Gastrocnemius medialis (tissue), 4 donors: ENCODE results near the gene IL17RB. TPM values are rescaled to one million over a fixed set of nuclear protein-coding genes. Genes with fewer than 3 reads are reported as not detected.
A peak's percentile ranks its signal among the peaks of the same experiment; 100 is the strongest.

Source experiments
- ATAC-seq, 2 donors: fragments of 150-250 bp; one replicate each; pipeline ENCODE4 v1.9.1; 2016
- DNase-seq, 2 donors: peaks; one replicate each; pipeline ENCODE4 v3.0.0-alpha.2; 2019
- H3K27ac ChIP-seq, 4 donors: fragments of 200-600 bp; sonication (generic); 1 replicate in 1 of 4; 2 replicates in 3 of 4; pipeline ENCODE4 v1.5.1; 2016 to 2018; ENCODE audit warnings: mild to moderate bottlenecking in 2 of 4, moderate library complexity in 1 of 4
- H3K27me3 ChIP-seq, 3 donors: fragments of 200-600 bp; sonication (generic) in 2 of 3; 1 replicate in 1 of 3; 2 replicates in 2 of 3; pipeline versions ENCODE4 v1.5.1 to v1.6.0; 2016 to 2019; ENCODE audit warnings: mild to moderate bottlenecking in 1 of 3, moderate library complexity in 1 of 3
- H3K36me3 ChIP-seq, 2 donors: fragments of 200-600 bp; sonication (generic) in 1 of 2; one replicate each; pipeline ENCODE4 v1.5.1; 2017 to 2018
- H3K4me1 ChIP-seq, 2 donors: fragments of 200-600 bp; sonication (generic) in 1 of 2; one replicate each; pipeline ENCODE4 v1.5.1; 2016 to 2017; ENCODE audit warnings: mild to moderate bottlenecking in 2 of 2
- H3K4me3 ChIP-seq, 4 donors: fragments of 200-600 bp; sonication (generic) in 3 of 4; 1 replicate in 1 of 4; 2 replicates in 3 of 4; pipeline ENCODE4 v1.5.1; 2016 to 2019; ENCODE audit warnings: mild to moderate bottlenecking in 2 of 4
- H3K9me3 ChIP-seq, 3 donors: fragments of 200-600 bp; sonication (generic) in 2 of 3; 1 replicate in 1 of 3; 2 replicates in 2 of 3; pipeline ENCODE4 v1.5.1; 2016 to 2019
- CTCF ChIP-seq, 5 experiments: fragments of 450-650 bp in 3 of 5; fragments of 200-600 bp in 2 of 5; sonication (generic) in 2 of 5; IDR thresholded peaks in 4 of 5; conservative IDR thresholded peaks in 1 of 5; 1 replicate in 4 of 5; 2 replicates in 1 of 5; pipeline ENCODE4 v1.5.1; 2016 to 2019; ENCODE audit warnings: antibody characterized with exemption in 5 of 5, mild to moderate bottlenecking in 3 of 5, moderate library complexity in 3 of 5
- POLR2A ChIP-seq, 2 donors: fragments of 450-650 bp; IDR thresholded peaks; one replicate each; pipeline ENCODE4 v1.6.1; 2017; ENCODE audit warnings: antibody characterized with exemption in 2 of 2, mild to moderate bottlenecking in 2 of 2, moderate library complexity in 2 of 2
- in situ Hi-C, 4 donors: fragments of 200-750 bp; cut with MboI; loops; one replicate each; pipeline versions ENCODE4 v1.15.0 to v1.8.0; 2017; ENCODE audit warnings: low sequenced_read_pairs in 4 of 4
- intact Hi-C: fragments of 100-400 bp; cut with DNase I; formaldehyde crosslinking; loops from one replicate; pipeline ENCODE4 v1.15.1; 2023; ENCODE audit warnings: low total_unique reads
- total RNA-seq, 4 donors: library from RNA; depleted of rRNA; stranded (reverse); fragments of >200 nt; gene quantifications; one replicate each; pipeline versions ENCODE4 v1.1.0 to v1.2.3, GENCODE V29; 2016

IL17RB gene
- total RNA-seq, 4 donors from 2014 or later, result 0.41 to 1.4 (median 0.79) TPM

- Histone ChIP-seq H3K9me3 (no peaks in the 10 kb centered on the region), H3K27me3 (no peaks in the 10 kb centered on the region), H3K36me3 (no peaks in the 10 kb centered on the region), H3K27ac (no peak overlapping the region), H3K4me1 (peaks cover 0 to 8% of the 10 kb centered on the region in 2 donors), H3K4me3 (no peak overlapping the region)
- in situ Hi-C loops, result no loop called here
- intact Hi-C loops, result no loop called here
- no peak for TF ChIP-seq POLR2A (IDR thresholded peaks at IDR 0.05)
- no peak for TF ChIP-seq CTCF (IDR thresholded peaks at IDR 0.05 in 4 of 5, conservative IDR thresholded peaks at IDR 0.05 in 1 of 5)
- DNase-seq (no peak), ATAC-seq (no peak)
Observed at GRCh38 chr3:53804697-53805462, 41.5 kb upstream of the IL17RB start.

GRCh38 chr3:53805463-53806159 lies 40.8 kb upstream of the IL17RB start:
- no peaks in the 10 kb centered on the region for H3K9me3 ChIP-seq
- in situ Hi-C loops, result no loop called here
- intact Hi-C loops, result no loop called here
- ATAC-seq (no peak), DNase-seq (no peak)
- no peaks in the 10 kb centered on the region for H3K36me3 ChIP-seq
- TF ChIP-seq CTCF (IDR thresholded peaks at IDR 0.05 in 4 of 5, conservative IDR thresholded peaks at IDR 0.05 in 1 of 5), result no peak
- no peak for TF ChIP-seq POLR2A (IDR thresholded peaks at IDR 0.05)
- H3K27me3 ChIP-seq, result no peaks in the 10 kb centered on the region
- no peak overlapping the region for H3K27ac ChIP-seq
- no peak overlapping the region for H3K4me3 ChIP-seq
- H3K4me1 ChIP-seq, result peaks cover 0 to 8% of the 10 kb centered on the region in 2 donors

- no peak for TF ChIP-seq CTCF (IDR thresholded peaks at IDR 0.05 in 4 of 5, conservative IDR thresholded peaks at IDR 0.05 in 1 of 5)
- TF ChIP-seq POLR2A (IDR thresholded peaks at IDR 0.05), result no peak
- Histone ChIP-seq H3K36me3 (no peaks in the 10 kb centered on the region), H3K9me3 (no peaks in the 10 kb centered on the region), H3K27ac (no peak overlapping the region), H3K4me3 (no peak overlapping the region), H3K4me1 (peaks cover 0 to 8% of the 10 kb centered on the region in 2 donors), H3K27me3 (no peaks in the 10 kb centered on the region)
- intact Hi-C loops, result no loop called here
- DNase-seq (no peak), ATAC-seq (peak; percentile 36 to 42)
- in situ Hi-C loops, result no loop called here
Observed at GRCh38 chr3:53806182-53807116, 39.9 kb upstream of the IL17RB start.

- in situ Hi-C loops, result no loop called here
Observed at GRCh38 chr3:53807117-53807810, 39.1 kb upstream of the IL17RB start.

More at GRCh38 chr3:53807117-53807810, 39.1 kb upstream of the IL17RB start:
- H3K27me3 ChIP-seq, result no peaks in the 10 kb centered on the region
- H3K4me3 ChIP-seq, result no peak overlapping the region
- intact Hi-C loops, result no loop called here
- no peak overlapping the region for H3K27ac ChIP-seq
- no peaks in the 10 kb centered on the region for H3K9me3 ChIP-seq
- TF ChIP-seq CTCF (IDR thresholded peaks at IDR 0.05 in 4 of 5, conservative IDR thresholded peaks at IDR 0.05 in 1 of 5) (no peak), POLR2A (IDR thresholded peaks at IDR 0.05) (no peak)
- no peak for DNase-seq
- peaks cover 0 to 8% of the 10 kb centered on the region in 2 donors for H3K4me1 ChIP-seq
- no peaks in the 10 kb centered on the region for H3K36me3 ChIP-seq
- ATAC-seq, result no peak
